CD14-positive monocyte (primary cell): Measurements from ENCODE around the gene FRMD4A. TPM values are rescaled to one million over a fixed set of nuclear protein-coding genes. Genes with fewer than 3 reads are reported as not detected.

Experiments
- DNase-seq, 3 donors: peaks; one replicate each; pipeline ENCODE4 v3.0.0-alpha.2; 2011 to 2022
- H2AFZ ChIP-seq: 2 replicates; pipeline ENCODE4 v1.6.0; 2012; ENCODE audit warnings: mild to moderate bottlenecking, low read depth, low read length, inconsistent platforms; ENCODE audit not compliant: insufficient read depth, poor library complexity, severe bottlenecking
- H3K27ac ChIP-seq, 2 donors: 1 replicate in 1 of 2; 2 replicates in 1 of 2; pipeline ENCODE4 v1.5.1; 2012 to 2013; ENCODE audit warnings: low read length in 2 of 2, control low read depth in 1 of 2, inconsistent platforms in 1 of 2, low read depth in 1 of 2, mild to moderate bottlenecking in 1 of 2
- H3K27me3 ChIP-seq, 2 donors: one replicate each; pipeline versions ENCODE4 v1.6.0 to v1.6.1; 2011 to 2013; ENCODE audit warnings: low read length in 2 of 2; ENCODE audit not compliant: control insufficient read depth in 2 of 2, insufficient read depth in 2 of 2
- H3K36me3 ChIP-seq, 2 donors: replicated peaks in 1 of 2; 1 replicate in 1 of 2; 2 replicates in 1 of 2; pipeline versions ENCODE4 v1.5.1 to v1.6.1; 2012 to 2013; ENCODE audit warnings: low read length in 2 of 2, control low read depth in 1 of 2, inconsistent platforms in 1 of 2, mild to moderate bottlenecking in 1 of 2; ENCODE audit not compliant: insufficient read depth in 2 of 2, control insufficient read depth in 1 of 2
- H3K4me1 ChIP-seq, 2 donors: 1 replicate in 1 of 2; 2 replicates in 1 of 2; pipeline versions ENCODE4 v1.5.1 to v1.6.1; 2012 to 2013; ENCODE audit warnings: low read length in 2 of 2, control low read depth in 1 of 2, inconsistent platforms in 1 of 2, mild to moderate bottlenecking in 1 of 2, moderate library complexity in 1 of 2; ENCODE audit not compliant: insufficient read depth in 2 of 2, control insufficient read depth in 1 of 2
- H3K4me2 ChIP-seq: replicated peaks from 2 replicates; pipeline ENCODE3; 2012; ENCODE audit warnings: low read length, moderate library complexity, mild to moderate bottlenecking; ENCODE audit not compliant: poor library complexity, severe bottlenecking; ENCODE audit errors: extremely low read depth
- H3K4me3 ChIP-seq, 3 experiments: fragments of 200-600 bp in 1 of 3; sonication (generic) in 1 of 3; replicated peaks in 1 of 3; 1 replicate in 2 of 3; 2 replicates in 1 of 3; pipeline ENCODE4 v1.5.1; 2011 to 2013; ENCODE audit warnings: low read length in 3 of 3, mild to moderate bottlenecking in 3 of 3, control low read depth in 2 of 3, low read depth in 2 of 3, inconsistent platforms in 1 of 3, moderate library complexity in 1 of 3
- H3K79me2 ChIP-seq: 2 replicates; pipeline ENCODE4 v1.6.0; 2012; ENCODE audit warnings: mild to moderate bottlenecking, control low read depth, inconsistent platforms, low read length, moderate library complexity; ENCODE audit not compliant: insufficient read depth
- H3K9ac ChIP-seq: 2 replicates; pipeline ENCODE4 v1.6.0; 2017; ENCODE audit warnings: low read length, mild to moderate bottlenecking; ENCODE audit not compliant: insufficient read depth, poor library complexity, severe bottlenecking
- H3K9me3 ChIP-seq, 2 donors: replicated peaks in 1 of 2; 1 replicate in 1 of 2; 2 replicates in 1 of 2; pipeline versions ENCODE4 v1.5.1 to v1.6.1; 2012 to 2013; ENCODE audit warnings: low read length in 2 of 2, control low read depth in 1 of 2; ENCODE audit not compliant: control insufficient read depth in 1 of 2, insufficient read depth in 1 of 2
- H4K20me1 ChIP-seq: 2 replicates; pipeline ENCODE4 v1.6.0; 2012; ENCODE audit warnings: mild to moderate bottlenecking, low read length, control low read depth, moderate library complexity; ENCODE audit not compliant: insufficient read depth
- H3K27ac Mint-ChIP-seq, 7 donors: one replicate each; pipeline ENCODE4 v1.8.0; 2020; ENCODE audit warnings: mild to moderate bottlenecking in 7 of 7, mixed read lengths in 7 of 7, moderate library complexity in 6 of 7, inconsistent platforms in 2 of 7
- H3K27me3 Mint-ChIP-seq, 3 donors: one replicate each; pipeline ENCODE4 v1.8.0; 2021 to 2022; ENCODE audit warnings: low read depth in 3 of 3, mild to moderate bottlenecking in 3 of 3, mixed read lengths in 3 of 3, moderate library complexity in 3 of 3, inconsistent platforms in 1 of 3
- H3K36me3 Mint-ChIP-seq, 2 donors: one replicate each; pipeline ENCODE4 v1.8.0; 2020; ENCODE audit warnings: mixed read lengths in 2 of 2, inconsistent platforms in 1 of 2, mild to moderate bottlenecking in 1 of 2
- H3K4me1 Mint-ChIP-seq: one replicate; pipeline ENCODE4 v1.8.0; 2020; ENCODE audit warnings: mild to moderate bottlenecking, mixed read lengths
- H3K4me3 Mint-ChIP-seq, 2 donors: one replicate each; pipeline ENCODE4 v1.8.0; 2020; ENCODE audit warnings: mild to moderate bottlenecking in 2 of 2, mixed read lengths in 2 of 2, moderate library complexity in 1 of 2
- H3K9me3 Mint-ChIP-seq, 7 donors: one replicate each; pipeline ENCODE4 v1.8.0; 2020 to 2022; ENCODE audit warnings: mixed read lengths in 7 of 7, mild to moderate bottlenecking in 6 of 7, moderate library complexity in 6 of 7, inconsistent platforms in 2 of 7
- CTCF ChIP-seq: fragments of 200-600 bp; IDR thresholded peaks from one replicate; pipeline ENCODE4 v1.8.0; 2022; ENCODE audit warnings: antibody characterized with exemption, mild to moderate bottlenecking
- WGBS: methylation state at CpG from one replicate; pipeline ENCODE4 v1.1.5; 2013; ENCODE audit warnings: missing lambda C conversion rate; ENCODE audit not compliant: insufficient coverage; 5-methylcytosine and 5-hydroxymethylcytosine counted together
- intact Hi-C, 2 donors: fragments of 100-400 bp; cut with micrococcal nuclease; formaldehyde crosslinking; loops; one replicate each; pipeline versions ENCODE4 v1.15.0 to v1.15.1; 2023
- polyA plus RNA-seq, 3 donors: library from polyadenylated mRNA; depleted of rRNA in 1 of 3; unstranded in 2 of 3; stranded (reverse) in 1 of 3; fragments of 300-500 nt in 2 of 3; fragments of >200 nt in 1 of 3; fragmentation: Illumina TruSeq in 2 of 3; gene quantifications; 1 replicate in 2 of 3; 2 replicates in 1 of 3; pipeline ENCODE4 v1.2.3, GENCODE V29; 2012 to 2021

Gene FRMD4A
- polyA plus RNA-seq, 3 donors: 0.12 TPM; not detected in 2

GRCh38 chr10:14327527-14327926 is 3.2 kb downstream of the FRMD4A start:
- no peaks in the 10 kb centered on the region for H3K36me3 Mint-ChIP-seq
- H4K20me1 ChIP-seq: no peaks in the 10 kb centered on the region
- WGBS: 100% methylated on average over 1 of the region's 4 CpGs
- peaks cover 18 to 36% (median 23%) of the 10 kb centered on the region in 3 donors for H3K27me3 Mint-ChIP-seq
- H3K27me3 ChIP-seq: peaks cover 7 to 11% of the 10 kb centered on the region in 2 donors
- no peaks in the 10 kb centered on the region for H3K9me3 ChIP-seq
- no peaks in the 10 kb centered on the region for H3K4me1 ChIP-seq
- no peaks in the 10 kb centered on the region for H3K9me3 Mint-ChIP-seq
- H3K27ac ChIP-seq: no peak overlapping the region
- no peak overlapping the region for H3K4me3 ChIP-seq
- no peaks in the 10 kb centered on the region for H3K4me1 Mint-ChIP-seq
- DNase-seq: no peak
- intact Hi-C loops: no loop called here
- no peaks in the 10 kb centered on the region for H3K36me3 ChIP-seq
- no peak overlapping the region for H3K9ac ChIP-seq
- H3K4me3 Mint-ChIP-seq: no peak overlapping the region
- H3K79me2 ChIP-seq: no peaks in the 10 kb centered on the region
- H3K4me2 ChIP-seq: no peak overlapping the region
- no peak overlapping the region for H3K27ac Mint-ChIP-seq
- TF ChIP-seq CTCF: no peak
- no peak overlapping the region for H2AFZ ChIP-seq

- Histone ChIP-seq H3K4me3 (no peak overlapping the region), H3K27me3 (peaks cover 7 to 9% of the 10 kb centered on the region in 2 donors), H3K4me2 (no peak overlapping the region), H3K36me3 (no peaks in the 10 kb centered on the region), H3K27ac (no peak overlapping the region), H2AFZ (no peak overlapping the region), H3K9me3 (no peaks in the 10 kb centered on the region), H4K20me1 (no peaks in the 10 kb centered on the region), H3K9ac (no peak overlapping the region), H3K79me2 (no peaks in the 10 kb centered on the region), H3K4me1 (no peaks in the 10 kb centered on the region)
- H3K27me3 Mint-ChIP-seq: peaks cover 18 to 30% (median 23%) of the 10 kb centered on the region in 3 donors
- intact Hi-C loops: no loop called here
- H3K9me3 Mint-ChIP-seq: peaks cover 0 to 6% (median 0%) of the 10 kb centered on the region in 7 donors
- 93% methylated on average over 7 of the region's 8 CpGs for WGBS
- no peak overlapping the region for H3K4me3 Mint-ChIP-seq
- no peaks in the 10 kb centered on the region for H3K36me3 Mint-ChIP-seq
- TF ChIP-seq CTCF: no peak
- DNase-seq: no peak
- H3K4me1 Mint-ChIP-seq: no peaks in the 10 kb centered on the region
- H3K27ac Mint-ChIP-seq: no peak overlapping the region
Observed at GRCh38 chr10:14326581-14326980, 4.1 kb downstream of the FRMD4A start.
